Left cardiac atrium (tissue), 4 donors: ENCODE data around the gene PCDHA5. TPM values are rescaled to one million over a fixed set of nuclear protein-coding genes. Genes with fewer than 3 reads are reported as not detected.
A peak's percentile ranks its signal among the peaks of the same experiment; 100 is the strongest.

Experiments used
- ATAC-seq, 2 donors: fragments of 200-7000 bp; cut with Tn5 transposase; one replicate each; pipeline ENCODE4 v1.9.1; 2020; ENCODE audit warnings: mild to moderate bottlenecking in 2 of 2, moderate library complexity in 2 of 2
- DNase-seq: peaks from one replicate; pipeline ENCODE4 v3.0.0-alpha.2; 2020
- intact Hi-C, 2 donors: fragments of 100-400 bp; cut with DNase I; formaldehyde crosslinking; loops; one replicate each; pipeline versions ENCODE4 v1.14.1 to v1.15.1; 2022 to 2023
- total RNA-seq, 2 donors: library from RNA; stranded (reverse); fragmentation: NEBNext Ultra II Directional; extraction: Animal tissue kit (Norgen Biotek cat#: 25700); gene quantifications; one replicate each; pipeline ENCODE4 v1.2.1, GENCODE V29; 2021
- donor health status: DM: no; HTN: yes; CAD: no.
- donor health status: DM: no; HTN: yes; CAD: no; lungs with severe emphysema.
- donor health status: DM: yes; HTN: yes; CAD: no.
- donor health status: Dilated cardiomyopathy.

Gene PCDHA5
- total RNA-seq, 2 donors from 2014 or later = 0.08 TPM; not detected in 1

- DNase-seq (no peak), ATAC-seq (no peak)
- intact Hi-C loops = loop anchor here in 1 of 2 donors (10.0 kb wide), 1 partner anchor 189 kb away; no protein-coding TSS in a partner anchor
Measured at GRCh38 chr5:140855772-140856674, 34.6 kb downstream of the PCDHA5 start, which contains the start of gene PCDHA10. Gene PCDHA10 (plus strand): TSS chr5:140855897. CDS start chr5:140856049, 152 bp downstream.

GRCh38 chr5:140857177-140857986, 36.0 kb downstream of the PCDHA5 start:
- no peak for DNase-seq
- intact Hi-C loops = loop anchor here in 1 of 2 donors (10.0 kb wide), 1 partner anchor 187 kb away; no protein-coding TSS in a partner anchor
- no peak for ATAC-seq

- DNase-seq = no peak
- no peak for ATAC-seq
- intact Hi-C loops = loop anchor here in 1 of 2 donors (10.0 kb wide), 1 partner anchor 187 kb away; no protein-coding TSS in a partner anchor
Measured at GRCh38 chr5:140857987-140858240, 36.5 kb downstream of the PCDHA5 start.

GRCh38 chr5:140862441-140863295, 41.3 kb downstream of the PCDHA5 start:
- intact Hi-C loops = no loop called here
- DNase-seq (no peak), ATAC-seq (no peak)

- intact Hi-C loops = no loop called here
- DNase-seq (no peak), ATAC-seq (peak in 1 of 2 donors; percentile 53)
Measured at GRCh38 chr5:140868721-140869554, 47.5 kb downstream of the PCDHA5 start, which contains the start of gene PCDHA11. Gene PCDHA11 (plus strand): TSS chr5:140868957. CDS start chr5:140869104, 147 bp downstream.

GRCh38 chr5:140869555-140869886, 48.1 kb downstream of the PCDHA5 start:
- DNase-seq (no peak), ATAC-seq (no peak)
- intact Hi-C loops = no loop called here

GRCh38 chr5:140870221-140871201, 49.1 kb downstream of the PCDHA5 start:
- no peak for ATAC-seq
- no peak for DNase-seq
- intact Hi-C loops = no loop called here

Other genes with a start within 250 kb of the PCDHA5 start
- 100 to 1,000 TPM in 1 of 2 donors, 10 to 100 TPM in 1; 73.9 to 107 TPM for gene CD14, start 188.4 kb upstream of the PCDHA5 start, total RNA-seq
- 1 to 10 TPM; 3.9 to 6.4 TPM for gene TMCO6, start 182.2 kb upstream of the PCDHA5 start, total RNA-seq
- 100 to 1,000 TPM in 1 of 2 donors, 10 to 100 TPM in 1; 98.2 to 108 TPM for gene NDUFA2, start 174.0 kb upstream of the PCDHA5 start, total RNA-seq
- gene IK, start 173.8 kb upstream of the PCDHA5 start, total RNA-seq = 10 to 100 TPM; 59.6 to 62.8 TPM
- gene WDR55, start 156.7 kb upstream of the PCDHA5 start, total RNA-seq = 10 to 100 TPM; 11.0 to 15.4 TPM
- under 1 TPM; 0.35 to 0.44 TPM for gene DND1, start 148.0 kb upstream of the PCDHA5 start, total RNA-seq
- gene HARS1, start 130.2 kb upstream of the PCDHA5 start, total RNA-seq = 10 to 100 TPM; 35.3 to 46.5 TPM
- gene HARS2, start 130.2 kb upstream of the PCDHA5 start, total RNA-seq = 10 to 100 TPM; 19.2 TPM
- 10 to 100 TPM; 34.0 to 36.8 TPM for gene ZMAT2, start 121.2 kb upstream of the PCDHA5 start, total RNA-seq
- not detected for gene PCDHA1, start 35.5 kb upstream of the PCDHA5 start, total RNA-seq
- gene PCDHA2, start 26.8 kb upstream of the PCDHA5 start, total RNA-seq = not detected
- under 1 TPM; 0.06 to 0.44 TPM for gene PCDHA3, start 20.6 kb upstream of the PCDHA5 start, total RNA-seq
- under 1 TPM; 0.16 to 0.24 TPM for gene PCDHA4, start 14.5 kb upstream of the PCDHA5 start, total RNA-seq
- under 1 TPM; 0.09 to 0.21 TPM for gene PCDHA6, start 6.3 kb downstream of the PCDHA5 start, total RNA-seq
- not detected for gene PCDHA7, start 12.7 kb downstream of the PCDHA5 start, total RNA-seq
- under 1 TPM; 0.06 to 0.10 TPM for gene PCDHA8, start 19.6 kb downstream of the PCDHA5 start, total RNA-seq
- gene PCDHA9, start 26.8 kb downstream of the PCDHA5 start, total RNA-seq = under 1 TPM; 0.03 to 0.05 TPM
- under 1 TPM; 0.44 to 0.55 TPM for gene PCDHA10, start 34.3 kb downstream of the PCDHA5 start, total RNA-seq
- gene PCDHA11, start 47.3 kb downstream of the PCDHA5 start, total RNA-seq = under 1 TPM; 0.09 to 0.29 TPM
- under 1 TPM; 0.15 to 0.34 TPM for gene PCDHA12, start 53.7 kb downstream of the PCDHA5 start, total RNA-seq
- under 1 TPM; 0.27 to 0.31 TPM for gene PCDHA13, start 60.5 kb downstream of the PCDHA5 start, total RNA-seq
- gene PCDHAC1, start 104.7 kb downstream of the PCDHA5 start, total RNA-seq = 1 to 10 TPM in 1 of 2 donors, under 1 TPM in 1; 0.65 to 1.0 TPM
- gene PCDHAC2, start 144.9 kb downstream of the PCDHA5 start, total RNA-seq = 1 to 10 TPM; 1.7 to 2.9 TPM
- gene PCDHB1, start 229.8 kb downstream of the PCDHA5 start, total RNA-seq = not detected